K562 (cell line): ENCODE results near the gene KIF1A. TPM values are rescaled to one million over a fixed set of nuclear protein-coding genes. Genes with fewer than 3 reads are reported as not detected.

Experiments used
- ATAC-seq: fragments of 200-7000 bp; cut with Tn5 transposase; 3 replicates; pipeline ENCODE4 v1.9.1; 2020; ENCODE audit warnings: moderate library complexity
- BruUV-seq: library from RNA; stranded (reverse); fragments of 400-500 nt; replicated peaks from 2 replicates; lab custom pipeline; 2021; lab: Mats Ljungman, UMichigan
- CTCF ChIA-PET: fragments of 300-600 bp; formaldehyde crosslinking; extraction: SDS; loops from one replicate; lab custom pipeline; 2021; ENCODE audit warnings: low intra/inter-chr PET ratio; lab: Yijun Ruan, JAX
- POLR2A ChIA-PET: fragments of 300-600, 350-650 bp; sonication (Branson Sonifier 250); formaldehyde crosslinking; extraction: SDS; loops from one replicate; lab custom pipeline; 2021; ENCODE audit warnings: antibody characterized with exemption, inconsistent platforms; lab: Yijun Ruan, JAX
- DNase-seq, 4 experiments: peaks; one replicate each; pipeline versions ENCODE4 v3.0.0 to v3.0.0-alpha.2; 2011 to 2018; ENCODE audit warnings: low spot score in 3 of 4, mixed read lengths in 3 of 4; ENCODE audit errors: extremely low read depth in 1 of 4
- FAIRE-seq: peaks from 2 replicates; lab custom pipeline; 2011; peaks lifted over from hg19 to GRCh38; lab: Jason Lieb, UNC
- H2AFZ ChIP-seq: 2 replicates; pipeline ENCODE4 v1.6.0; 2011; ENCODE audit warnings: low read depth, low read length, control low read depth, inconsistent platforms
- H3K27ac ChIP-seq: fragments of 200-600 bp; 3 replicates; pipeline ENCODE4 v1.8.0; 2011; ENCODE audit warnings: low read depth, mild to moderate bottlenecking, control low read depth, inconsistent platforms, low read length, moderate library complexity, mixed read lengths; ENCODE audit errors: extremely low read depth
- H3K27me3 ChIP-seq, 2 experiments: fragments of 300-600 bp in 1 of 2; 2 replicates in 1 of 2; 3 replicates in 1 of 2; pipeline versions ENCODE4 v1.6.0 to v1.8.0; 2011; ENCODE audit warnings: inconsistent platforms in 2 of 2, low read length in 2 of 2, mild to moderate bottlenecking in 1 of 2, mixed read lengths in 1 of 2, moderate library complexity in 1 of 2; ENCODE audit not compliant: control insufficient read depth in 2 of 2, insufficient read depth in 2 of 2
- H3K36me3 ChIP-seq: fragments of 300-600 bp; 3 replicates; pipeline ENCODE4 v1.8.0; 2011; ENCODE audit warnings: mild to moderate bottlenecking, low read length, inconsistent platforms; ENCODE audit not compliant: control insufficient read depth, insufficient read depth
- H3K4me1 ChIP-seq, 2 experiments: fragments of 200-600 bp in 1 of 2; replicated peaks in 1 of 2; 2 replicates in 1 of 2; 3 replicates in 1 of 2; pipeline versions ENCODE4 v1.5.1 to v1.8.0; 2011; ENCODE audit warnings: inconsistent platforms in 2 of 2, low read length in 2 of 2, mild to moderate bottlenecking in 1 of 2, mixed read lengths in 1 of 2, moderate library complexity in 1 of 2; ENCODE audit not compliant: control insufficient read depth in 2 of 2, insufficient read depth in 2 of 2
- H3K4me2 ChIP-seq: 2 replicates; pipeline ENCODE4 v1.6.1; 2011; ENCODE audit warnings: low read length, control low read depth, inconsistent platforms, mixed read lengths; ENCODE audit not compliant: insufficient read depth
- H3K4me3 ChIP-seq: fragments of 200-600 bp; sonication (generic), shearing (Covaris generic); 2 replicates; pipeline ENCODE4 v1.5.1; 2016; ENCODE audit warnings: control low read depth, inconsistent platforms
- H3K79me2 ChIP-seq: fragments of 200-600 bp; 3 replicates; pipeline ENCODE4 v1.8.0; 2011; ENCODE audit warnings: low read length, inconsistent platforms; ENCODE audit not compliant: control insufficient read depth, insufficient read depth
- H3K9ac ChIP-seq, 2 experiments: 2 replicates each; pipeline versions ENCODE4 v1.6.0 to v1.6.1; 2011; ENCODE audit warnings: low read depth in 2 of 2, low read length in 2 of 2, control low read depth in 1 of 2, inconsistent platforms in 1 of 2, mild to moderate bottlenecking in 1 of 2, mixed read lengths in 1 of 2; ENCODE audit not compliant: insufficient read depth in 1 of 2
- H3K9me1 ChIP-seq: one replicate; pipeline ENCODE4 v1.6.0; 2011; ENCODE audit warnings: inconsistent platforms, mild to moderate bottlenecking, low read length, moderate library complexity; ENCODE audit not compliant: control insufficient read depth, insufficient read depth
- H3K9me3 ChIP-seq: replicated peaks from 2 replicates; pipeline ENCODE4 v1.5.1; 2011; ENCODE audit warnings: low read depth, low read length, inconsistent platforms; ENCODE audit not compliant: control insufficient read depth, insufficient read depth
- H4K20me1 ChIP-seq: replicated peaks from 2 replicates; pipeline ENCODE4 v1.6.1; 2011; ENCODE audit warnings: low read length, inconsistent platforms, mixed read lengths; ENCODE audit not compliant: control insufficient read depth, insufficient read depth
- CEBPG ChIP-seq, 3 experiments: fragments of 200-800 bp in 1 of 3; sonication (Bioruptor generic) in 1 of 3; sonication (generic) in 1 of 3; formaldehyde crosslinking in 1 of 3; IDR thresholded peaks in 2 of 3; conservative IDR thresholded peaks in 1 of 3; 2 replicates each; pipeline versions ENCODE4 v1.6.1 to v1.8.0; 2016 to 2022; ENCODE audit warnings: missing compliant biosample characterization in 2 of 3, missing genetic modification characterization in 2 of 3, mild to moderate bottlenecking in 1 of 3, missing genetic modification reagents in 1 of 3
- MCM7 ChIP-seq, 2 experiments: fragments of 450-650 bp; IDR thresholded peaks; 2 replicates each; pipeline ENCODE4 v1.6.1; 2016 to 2018
- PTBP1 ChIP-seq: fragments of 200-400 bp; formaldehyde crosslinking; IDR thresholded peaks from 2 replicates; pipeline ENCODE4 v1.6.1; 2017; ENCODE audit warnings: low read depth, low read length
- ZBTB49 ChIP-seq: sonication (generic); formaldehyde crosslinking; IDR thresholded peaks from 2 replicates; pipeline ENCODE4 v1.8.0; 2022; ENCODE audit warnings: missing genetic modification reagents, mild to moderate bottlenecking, borderline replicate concordance
- ZKSCAN1 ChIP-seq: fragments of 150-350 bp; IDR thresholded peaks from 2 replicates; pipeline ENCODE4 v1.6.1; 2016; ENCODE audit warnings: low read depth, low read length
- WGBS: fragments of 100-300 bp; shearing (Covaris generic); methylation state at CpG from one replicate; pipeline ENCODE4 v1.1.6; 2016; ENCODE audit warnings: low coverage, mixed read lengths; ENCODE audit not compliant: insufficient coverage; ENCODE audit errors: missing lambda C conversion rate; 5-methylcytosine and 5-hydroxymethylcytosine counted together
- in situ Hi-C: fragments of 300-500 bp; cut with MboI; formaldehyde crosslinking; loops from 4 replicates; pipeline ENCODE4 v1.15.0; 2018; ENCODE audit warnings: inconsistent platforms, mixed read lengths
- intact Hi-C: fragments of 100-400 bp; cut with micrococcal nuclease; formaldehyde crosslinking; loops from 2 replicates; pipeline ENCODE4 v1.14.2; 2022
- polyA plus RNA-seq, 8 experiments: library from polyadenylated mRNA; depleted of rRNA in 4 of 8; stranded (reverse) in 5 of 8; unstranded in 3 of 8; fragments of >200 nt; fragmentation: Nextera tagmentation in 2 of 8; fragmentation: Illumina TruSeq in 1 of 8; extraction: Ambion mirVana in 2 of 8; extraction: Trizol in 1 of 8; gene quantifications; 2 replicates each; pipeline versions ENCODE4 v1.2.1 to v1.2.3, GENCODE V29; 2011 to 2014; ENCODE audit warnings: inconsistent platforms in 1 of 8, missing spikeins in 1 of 8
- total RNA-seq, 7 experiments: library from RNA; depleted of rRNA in 6 of 7; stranded (reverse); fragments of >200 nt in 6 of 7; fragmentation: Illumina TruSeq in 2 of 7; extraction: Trizol in 2 of 7; gene quantifications; 2 replicates each; pipeline versions ENCODE4 v1.2.1 to v1.2.3, GENCODE V29; 2011 to 2021; ENCODE audit warnings: low replicate concordance in 1 of 7

Gene KIF1A
- total and polyA plus RNA-seq, 9 of the 15 experiments (the other 6 are each of a cell fraction or from before 2014, with no cell fraction given) = 0.07 to 1.4 (median 0.45) TPM; not detected in 2

DNA sequence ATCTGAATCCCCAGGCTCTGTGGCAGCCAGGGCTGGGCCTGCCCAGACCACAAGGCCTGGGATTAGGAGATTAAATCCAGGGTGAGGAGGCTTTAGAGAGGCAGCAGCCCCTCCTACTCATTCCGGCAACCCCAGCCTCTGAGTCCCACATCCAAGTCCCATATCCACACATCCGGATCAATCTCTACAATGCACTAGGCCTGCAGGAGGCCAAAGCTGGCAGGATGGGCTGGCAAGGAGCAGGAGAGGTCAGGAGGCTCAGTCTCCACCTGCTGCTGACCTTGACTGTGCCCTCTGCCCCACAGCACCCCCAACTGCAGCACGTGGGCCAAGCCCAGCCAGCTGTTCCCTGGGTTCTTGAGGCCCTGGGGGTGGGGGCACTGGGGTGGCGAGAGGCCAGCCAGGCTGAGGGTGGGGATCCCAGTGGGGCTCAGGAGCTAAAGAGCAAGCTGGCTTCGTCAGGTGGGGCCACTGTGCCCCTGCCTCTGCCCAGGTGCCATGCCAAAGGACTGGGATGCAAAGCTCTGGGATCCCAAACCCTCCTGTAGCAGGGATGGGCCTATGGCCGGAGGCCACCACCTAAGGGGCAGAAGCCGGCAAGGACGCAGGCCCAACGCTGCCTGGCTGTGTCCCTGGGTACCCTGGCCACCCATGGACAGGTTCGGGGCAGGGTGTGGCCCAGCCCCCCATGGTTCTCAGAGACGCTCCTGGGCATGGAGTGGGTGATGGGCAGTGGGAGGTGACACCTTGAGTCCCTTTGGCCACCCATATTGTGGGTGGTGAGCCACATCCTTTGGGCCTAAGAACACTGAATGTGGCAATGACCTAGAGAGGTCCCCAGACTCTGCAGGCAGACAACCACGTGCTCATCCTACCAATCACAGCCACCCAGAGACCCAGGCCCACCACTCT, 3.2 kb downstream of the KIF1A start:
- in situ Hi-C loops = no loop called here
- intact Hi-C loops = no loop called here
- Histone ChIP-seq H3K27ac (no peak overlapping the region), H4K20me1 (no peaks in the 10 kb centered on the region), H3K36me3 (no peaks in the 10 kb centered on the region), H3K9me1 (no peaks in the 10 kb centered on the region), H3K79me2 (no peaks in the 10 kb centered on the region), H3K9ac (no peak overlapping the region), H3K27me3 (no peaks in the 10 kb centered on the region; a peak in 1 of 5 replicates), H3K9me3 (no peaks in the 10 kb centered on the region), H3K4me1 (no peaks in the 10 kb centered on the region), H3K4me3 (no peak overlapping the region), H2AFZ (no peak overlapping the region), H3K4me2 (no peak overlapping the region)
- TF ChIP-seq ZKSCAN1 (no peak), ZBTB49 (CRISPR knock-in tag) (no peak), CEBPG (CRISPR knock-in tag; IDR thresholded peaks at IDR 0.05) (no peak), CEBPG (tag; conservative IDR thresholded peaks at IDR 0.05 in 1 of 2, IDR thresholded peaks at IDR 0.05 in 1 of 2) (no peak), PTBP1 (no peak), MCM7 (IDR thresholded peaks at IDR 0.05) (no peak)
- POLR2A ChIA-PET = no interaction called here
- 2% methylated on average over 9 of the region's 12 CpGs for WGBS
- CTCF ChIA-PET = no interaction called here
- no peak for FAIRE-seq
- DNase-seq = no peak
- no peak for ATAC-seq
- no TSS peak for BruUV-seq
